HG03196 (cell line): ENCODE results near the gene UBE2H.
"Not testable (repeated sequence)": the region's sequence is repeated elsewhere in the genome, so short reads cannot be mapped to it uniquely, and the experiment has no call there.

Source experiments
- ATAC-seq: cut with Tn5 transposase; IDR thresholded peaks from one replicate; pipeline ENCODE4 v1.9.1; 2021; ENCODE audit not compliant: unreplicated experiment

Gene UBE2H

GRCh38 chr7:129845972-129846327 is 106.8 kb downstream of the UBE2H start:
- ATAC-seq, result no peak

- no peak for ATAC-seq
Observed at GRCh38 chr7:129845178-129845971, 107.4 kb downstream of the UBE2H start.

- ATAC-seq, result no peak
Observed at GRCh38 chr7:129843978-129844840, 108.6 kb downstream of the UBE2H start.

GRCh38 chr7:129843365-129843898 is 109.3 kb downstream of the UBE2H start:
- ATAC-seq, result no peak

- ATAC-seq, result no peak
Observed at GRCh38 chr7:129841465-129841864, 111.3 kb downstream of the UBE2H start.

- no peak for ATAC-seq
Observed at GRCh38 chr7:129840757-129841156, 112.0 kb downstream of the UBE2H start.

GRCh38 chr7:129836983-129837382 is 115.8 kb downstream of the UBE2H start:
- no peak for ATAC-seq

- ATAC-seq, result no peak
Observed at GRCh38 chr7:129835569-129835968, 117.2 kb downstream of the UBE2H start.

GRCh38 chr7:129833353-129833752 is 119.4 kb downstream of the UBE2H start:
- not testable (repeated sequence) for ATAC-seq

GRCh38 chr7:129832701-129833227 is 120.0 kb downstream of the UBE2H start:
- no peak for ATAC-seq

- no peak for ATAC-seq
Observed at GRCh38 chr7:129832282-129832681, 120.5 kb downstream of the UBE2H start.

- ATAC-seq, result no peak
Observed at GRCh38 chr7:129831424-129832058, 121.2 kb downstream of the UBE2H start.

GRCh38 chr7:129830949-129831348 is 121.8 kb downstream of the UBE2H start:
- ATAC-seq, result no peak

- ATAC-seq, result no peak
Observed at GRCh38 chr7:129829737-129830631, 122.8 kb downstream of the UBE2H start.

- no peak for ATAC-seq
Observed at GRCh38 chr7:129828989-129829736, 123.6 kb downstream of the UBE2H start.

GRCh38 chr7:129828078-129828762 is 124.5 kb downstream of the UBE2H start:
- no peak for ATAC-seq

- no peak for ATAC-seq
Observed at GRCh38 chr7:129827467-129827990, 125.2 kb downstream of the UBE2H start.

- not testable (repeated sequence) for ATAC-seq
Observed at GRCh38 chr7:129826895-129827294, 125.9 kb downstream of the UBE2H start.
